ENCODE data around the gene MYO1C.

- TF ChIP-seq CTCF (IDR thresholded peaks at IDR 0.05 in 4 of 5, conservative IDR thresholded peaks at IDR 0.05 in 1 of 5) (no peak), POLR2A (IDR thresholded peaks at IDR 0.05) (no peak)
Observed at GRCh38 chr17:1504866-1505265, 12.4 kb upstream of the MYO1C start.

Data from gastrocnemius medialis (tissue), 4 donors.